Stimulated activated CD8-positive, alpha-beta memory T cell treated with anti-CD3 and anti-CD28 coated beads, Interleukin-4, amount 100 ng/mL, for 4 hours (primary cell): Measurements from ENCODE around the gene URM1.

Experiments used
- DNase-seq, 2 donors: peaks; one replicate each; pipeline ENCODE4 v3.0.0-alpha.2; 2020; ENCODE audit warnings: low read depth in 2 of 2, low spot score in 1 of 2

URM1 gene

GRCh38 chr9:128344931-128345605, 26.1 kb upstream of the URM1 start:
- DNase-seq = no peak

GRCh38 chr9:128349125-128349524, 22.0 kb upstream of the URM1 start:
- DNase-seq = no peak

- no peak for DNase-seq
Observed at GRCh38 chr9:128349772-128350171, 21.4 kb upstream of the URM1 start.

GRCh38 chr9:128355451-128355850, 15.7 kb upstream of the URM1 start:
- no peak for DNase-seq

GRCh38 chr9:128358090-128358489, 13.1 kb upstream of the URM1 start:
- DNase-seq = no peak

GRCh38 chr9:128358861-128359260, 12.3 kb upstream of the URM1 start:
- no peak for DNase-seq

GRCh38 chr9:128360826-128361225, 10.3 kb upstream of the URM1 start:
- DNase-seq = no peak

GRCh38 chr9:128361296-128361985, 9.7 kb upstream of the URM1 start:
- DNase-seq = no peak

- peak; percentile 36 to 39 for DNase-seq
Observed at GRCh38 chr9:128361986-128362646, 9.1 kb upstream of the URM1 start.

- DNase-seq = no peak
Observed at GRCh38 chr9:128362774-128363173, 8.4 kb upstream of the URM1 start.

GRCh38 chr9:128365525-128365924, 5.6 kb upstream of the URM1 start:
- DNase-seq = no peak

- no peak for DNase-seq
Observed at GRCh38 chr9:128369024-128369706, 2.0 kb upstream of the URM1 start.

- no peak for DNase-seq
Observed at GRCh38 chr9:128370367-128370751, 815 bp upstream of the URM1 start.

GRCh38 chr9:128371630-128372117, 500 bp downstream of the URM1 start:
- no peak for DNase-seq

GRCh38 chr9:128372188-128372641, 1.0 kb downstream of the URM1 start:
- DNase-seq = no peak

- DNase-seq = no peak
Observed at GRCh38 chr9:128372784-128373183, 1.6 kb downstream of the URM1 start.

- no peak for DNase-seq
Observed at GRCh38 chr9:128374221-128374675, 3.1 kb downstream of the URM1 start.

GRCh38 chr9:128375865-128376264, 4.7 kb downstream of the URM1 start:
- DNase-seq = no peak

- no peak for DNase-seq
Observed at GRCh38 chr9:128382261-128382660, 11.1 kb downstream of the URM1 start.

- no peak for DNase-seq
Observed at GRCh38 chr9:128383007-128383753, 12.0 kb downstream of the URM1 start.

GRCh38 chr9:128383791-128384190, 12.6 kb downstream of the URM1 start:
- DNase-seq = no peak
